Activated B cell treated with CpG ODN at 0.5 μM for 24 hours (primary cell): ENCODE results near the gene TMEM178B. TPM values are rescaled to one million over a fixed set of nuclear protein-coding genes. Genes with fewer than 3 reads are reported as not detected.

Experiments used
- ATAC-seq: fragments of 200-7000 bp; cut with Tn5 transposase; one replicate; pipeline ENCODE4 v1.10.0; 2021; ENCODE audit warnings: low read depth, mild to moderate bottlenecking, moderate library complexity
- CTCF ChIA-PET: fragments of 350-600 bp; sonication (Branson Sonifier 250); formaldehyde crosslinking; loops from one replicate; lab custom pipeline; 2021; ENCODE audit warnings: antibody characterized with exemption; lab: Charles Lee
- POLR2A ChIA-PET: fragments of 350-600 bp; sonication (Branson Sonifier 250); formaldehyde crosslinking; loops from one replicate; lab custom pipeline; 2021; ENCODE audit warnings: antibody characterized with exemption; lab: Charles Lee
- DNase-seq: peaks from one replicate; pipeline ENCODE4 v3.0.0; 2022
- H3K27ac Mint-ChIP-seq: one replicate; pipeline ENCODE4 v1.8.0; 2020; ENCODE audit warnings: mixed read lengths
- H3K27me3 Mint-ChIP-seq: one replicate; pipeline ENCODE4 v1.8.0; 2021; ENCODE audit warnings: mixed read lengths
- H3K36me3 Mint-ChIP-seq: one replicate; pipeline ENCODE4 v1.8.0; 2021; ENCODE audit warnings: low read depth, mixed read lengths
- H3K4me1 Mint-ChIP-seq: one replicate; pipeline ENCODE4 v1.8.0; 2021; ENCODE audit warnings: mixed read lengths
- H3K4me3 Mint-ChIP-seq: one replicate; pipeline ENCODE4 v1.8.0; 2020; ENCODE audit warnings: mild to moderate bottlenecking, mixed read lengths
- H3K9me3 Mint-ChIP-seq: one replicate; pipeline ENCODE4 v1.8.0; 2020; ENCODE audit warnings: mixed read lengths
- intact Hi-C: fragments of 100-400 bp; cut with micrococcal nuclease; formaldehyde crosslinking; loops from one replicate; pipeline ENCODE4 v1.15.1; 2024
- total RNA-seq: library from RNA; stranded (reverse); gene quantifications from 2 replicates; pipeline ENCODE4 v1.2.3, GENCODE V29; 2022
- TF ChIP-seq, protein P1 (sequence below): fragments of 200-600 bp; IDR thresholded peaks from one replicate; pipeline ENCODE4 v1.8.0; 2022; ENCODE audit warnings: antibody characterized with exemption, mild to moderate bottlenecking

The TMEM178B gene
- total RNA-seq, 1 donor from 2014 or later: 0.49 TPM

DNA sequence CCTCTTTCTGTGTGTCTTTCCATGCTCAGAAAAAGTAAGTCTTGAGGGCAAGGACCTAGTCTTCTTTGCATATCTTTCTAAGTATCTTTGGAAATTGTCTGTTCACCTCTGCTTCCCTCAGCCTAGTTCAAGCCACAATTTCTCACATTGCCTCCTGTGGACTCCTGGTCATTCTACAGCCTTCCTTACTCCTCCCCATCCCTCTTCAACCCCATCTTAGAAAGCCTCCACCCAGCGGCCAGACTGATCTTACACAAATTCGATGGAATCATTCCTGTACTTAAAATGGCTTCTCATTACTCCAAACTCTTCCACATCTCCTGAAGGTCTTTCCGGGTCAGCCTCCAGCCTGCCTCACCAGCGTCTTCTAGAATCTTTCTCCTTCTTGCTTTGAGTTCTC is 453.2 kb downstream of the TMEM178B start:
- DNase-seq (no peak), ATAC-seq (no peak)
- Mint-ChIP-seq H3K27ac (no peak overlapping the region), H3K4me1 (no peaks in the 10 kb centered on the region), H3K27me3 (peaks cover 21% of the 10 kb centered on the region), H3K36me3 (no peaks in the 10 kb centered on the region), H3K9me3 (no peaks in the 10 kb centered on the region), H3K4me3 (no peak overlapping the region)
- CTCF ChIA-PET: no interaction called here
- intact Hi-C loops: no loop called here
- POLR2A ChIA-PET: no interaction called here
- TF ChIP-seq, protein P1, sequence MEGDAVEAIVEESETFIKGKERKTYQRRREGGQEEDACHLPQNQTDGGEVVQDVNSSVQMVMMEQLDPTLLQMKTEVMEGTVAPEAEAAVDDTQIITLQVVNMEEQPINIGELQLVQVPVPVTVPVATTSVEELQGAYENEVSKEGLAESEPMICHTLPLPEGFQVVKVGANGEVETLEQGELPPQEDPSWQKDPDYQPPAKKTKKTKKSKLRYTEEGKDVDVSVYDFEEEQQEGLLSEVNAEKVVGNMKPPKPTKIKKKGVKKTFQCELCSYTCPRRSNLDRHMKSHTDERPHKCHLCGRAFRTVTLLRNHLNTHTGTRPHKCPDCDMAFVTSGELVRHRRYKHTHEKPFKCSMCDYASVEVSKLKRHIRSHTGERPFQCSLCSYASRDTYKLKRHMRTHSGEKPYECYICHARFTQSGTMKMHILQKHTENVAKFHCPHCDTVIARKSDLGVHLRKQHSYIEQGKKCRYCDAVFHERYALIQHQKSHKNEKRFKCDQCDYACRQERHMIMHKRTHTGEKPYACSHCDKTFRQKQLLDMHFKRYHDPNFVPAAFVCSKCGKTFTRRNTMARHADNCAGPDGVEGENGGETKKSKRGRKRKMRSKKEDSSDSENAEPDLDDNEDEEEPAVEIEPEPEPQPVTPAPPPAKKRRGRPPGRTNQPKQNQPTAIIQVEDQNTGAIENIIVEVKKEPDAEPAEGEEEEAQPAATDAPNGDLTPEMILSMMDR: no peak

GRCh38 chr7:141528399-141528798 is 454.5 kb downstream of the TMEM178B start:
- ATAC-seq (no peak), DNase-seq (no peak)
- Mint-ChIP-seq H3K36me3 (no peaks in the 10 kb centered on the region), H3K4me1 (no peaks in the 10 kb centered on the region), H3K27me3 (peaks cover 22% of the 10 kb centered on the region), H3K4me3 (no peak overlapping the region), H3K9me3 (no peaks in the 10 kb centered on the region), H3K27ac (no peak overlapping the region)
- intact Hi-C loops: no loop called here
- TF ChIP-seq, protein P1: no peak
- CTCF ChIA-PET: interaction anchor here (0.7 kb wide), 1 partner anchor 1011 kb away, joined by 4 read pairs; no protein-coding TSS in a partner anchor
- POLR2A ChIA-PET: no interaction called here

Other genes starting within 250 kb of the TMEM178B start
- gene BRAF, start 149.1 kb upstream of the TMEM178B start, total RNA-seq: 58.3 and 65.4 TPM in 2 replicates
- 37.5 and 46.4 TPM in 2 replicates for gene MRPS33, start 59.1 kb upstream of the TMEM178B start, total RNA-seq